GM21381 (cell line): Measurements from ENCODE around the gene CHDH.

ENCODE experiments used
- ATAC-seq: cut with Tn5 transposase; IDR thresholded peaks from one replicate; pipeline ENCODE4 v1.9.1; 2021; ENCODE audit warnings: mild to moderate bottlenecking, moderate library complexity; ENCODE audit not compliant: unreplicated experiment

Gene CHDH

GRCh38 chr3:53794597-53794996, 51.6 kb downstream of the CHDH start:
- ATAC-seq = no peak

DNA sequence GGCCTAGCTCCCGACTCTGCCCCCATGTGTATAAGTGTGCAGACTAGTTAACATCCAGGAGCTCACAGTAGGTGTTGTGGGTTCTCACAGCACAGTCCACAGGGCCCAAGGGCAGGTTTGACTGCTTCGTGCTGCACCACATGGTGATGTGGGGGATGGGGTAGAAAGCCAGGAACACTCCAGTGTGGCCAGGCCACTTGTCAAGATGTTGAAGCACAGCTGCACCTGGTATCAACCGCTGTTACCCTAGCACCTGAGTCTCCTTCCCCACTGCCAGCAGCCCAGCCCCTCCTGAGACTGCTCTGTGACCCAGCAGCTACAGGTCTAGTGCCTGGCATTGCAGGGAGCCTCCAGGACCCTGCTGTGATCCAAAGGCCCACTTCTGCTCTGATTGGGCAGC, 53.4 kb downstream of the CHDH start:
- no peak for ATAC-seq

DNA sequence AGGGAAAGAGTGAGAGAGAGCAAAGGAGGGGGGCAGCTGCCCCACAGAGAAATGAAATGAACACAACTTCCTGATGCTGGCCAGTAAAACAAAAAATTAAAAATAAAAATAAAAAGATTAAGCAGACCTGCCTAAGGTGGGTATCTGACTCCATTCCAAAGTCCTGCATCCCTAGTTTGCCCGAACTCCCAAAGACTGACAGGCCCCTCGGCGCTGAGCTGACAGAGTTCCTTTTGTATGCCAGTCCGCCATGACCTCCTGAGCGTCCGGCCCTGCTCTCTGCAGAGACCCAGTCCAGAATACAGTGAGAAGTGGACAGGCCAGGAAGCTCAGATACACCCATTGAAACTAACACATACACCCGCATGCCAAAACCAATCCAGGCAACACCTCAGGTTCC, 54.9 kb downstream of the CHDH start:
- ATAC-seq = no peak

DNA sequence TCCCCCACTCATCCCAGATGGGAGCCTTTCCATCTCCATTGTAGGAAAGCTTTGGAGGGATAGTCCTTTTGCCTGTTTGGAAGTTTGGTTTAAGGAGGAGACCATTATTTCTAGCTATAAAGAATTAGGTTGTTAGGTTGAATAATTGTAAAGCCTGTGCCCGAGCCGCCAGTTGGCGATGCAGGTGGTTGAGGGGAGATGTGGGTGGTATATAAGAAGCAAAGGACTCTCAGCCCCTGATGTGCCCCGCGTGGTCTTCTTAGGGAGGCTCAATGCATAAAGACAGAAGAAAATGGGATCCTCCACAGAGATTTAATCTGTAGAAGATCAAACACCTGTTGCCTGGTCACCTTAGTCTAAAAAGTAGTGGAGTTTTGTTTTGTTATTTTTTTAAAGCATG, 55.7 kb downstream of the CHDH start:
- ATAC-seq = no peak

DNA sequence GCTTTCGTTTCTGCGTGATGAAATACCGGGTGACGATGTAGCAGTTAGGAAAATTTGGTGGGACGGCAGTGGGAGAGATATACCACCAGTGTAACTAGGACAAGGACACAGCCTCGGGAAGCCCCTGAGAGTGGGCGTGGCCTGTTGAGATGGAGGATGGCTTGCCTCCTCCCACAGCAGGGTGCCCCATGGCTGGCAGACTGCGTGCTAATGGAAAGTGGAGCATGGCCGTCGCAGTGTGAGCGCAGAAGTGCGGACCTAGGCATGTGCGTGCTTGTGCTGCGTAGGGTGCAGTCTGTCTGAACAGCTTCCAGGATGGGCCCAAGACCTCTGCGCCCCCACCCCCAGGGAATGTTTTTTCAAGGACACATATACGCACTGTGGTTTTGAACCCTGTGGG, 56.8 kb downstream of the CHDH start:
- ATAC-seq = no peak

GRCh38 chr3:53788038-53788437, 58.2 kb downstream of the CHDH start:
- no peak for ATAC-seq

GRCh38 chr3:53787016-53787415, 59.2 kb downstream of the CHDH start:
- ATAC-seq = no peak

DNA sequence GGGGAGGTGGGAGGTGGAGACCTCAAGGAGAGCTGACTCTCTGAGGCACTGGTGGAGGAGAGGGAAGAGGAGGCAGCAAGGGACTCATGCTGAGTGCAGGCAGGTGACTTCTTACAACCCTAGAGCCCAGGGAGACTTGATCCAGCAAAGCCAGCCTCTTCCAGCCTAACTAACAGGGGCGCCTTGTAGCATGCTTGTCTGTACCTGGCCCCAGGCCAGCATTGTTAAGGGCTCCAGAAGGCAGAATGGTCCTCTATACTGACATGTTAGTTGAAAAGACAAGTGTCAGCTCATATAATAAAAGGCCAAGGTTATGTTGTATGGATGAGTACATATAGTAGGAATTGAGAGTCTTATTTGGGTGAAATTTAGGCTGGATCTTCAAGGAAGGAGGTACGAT, 65.4 kb downstream of the CHDH start:
- no peak for ATAC-seq

- ATAC-seq = no peak
Measured at GRCh38 chr3:53780171-53780570, 66.0 kb downstream of the CHDH start.

DNA sequence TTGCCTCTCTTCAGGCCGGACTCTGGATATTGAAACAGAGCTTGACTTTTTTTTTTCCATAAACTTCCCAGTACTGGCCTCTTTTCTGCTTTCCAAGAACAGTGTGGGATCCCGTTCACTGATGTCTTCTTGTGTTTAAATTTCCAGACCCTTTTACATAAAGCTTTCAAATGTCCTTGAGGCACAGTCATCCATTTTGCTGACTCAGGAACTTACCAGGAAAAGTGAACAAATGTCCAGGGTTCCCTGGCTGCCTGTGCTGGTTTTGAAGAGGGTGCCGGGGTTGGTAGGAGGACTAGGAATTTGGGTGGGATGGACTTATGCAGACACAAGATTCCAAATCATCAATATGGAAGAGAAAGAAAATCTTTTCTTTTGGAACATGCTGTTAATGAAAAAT, 68.1 kb downstream of the CHDH start:
- no peak for ATAC-seq

GRCh38 chr3:53777468-53777867, 68.8 kb downstream of the CHDH start:
- no peak for ATAC-seq

GRCh38 chr3:53776494-53777101, 69.6 kb downstream of the CHDH start:
- ATAC-seq = no peak

GRCh38 chr3:53775834-53776251, 70.4 kb downstream of the CHDH start:
- no peak for ATAC-seq

DNA sequence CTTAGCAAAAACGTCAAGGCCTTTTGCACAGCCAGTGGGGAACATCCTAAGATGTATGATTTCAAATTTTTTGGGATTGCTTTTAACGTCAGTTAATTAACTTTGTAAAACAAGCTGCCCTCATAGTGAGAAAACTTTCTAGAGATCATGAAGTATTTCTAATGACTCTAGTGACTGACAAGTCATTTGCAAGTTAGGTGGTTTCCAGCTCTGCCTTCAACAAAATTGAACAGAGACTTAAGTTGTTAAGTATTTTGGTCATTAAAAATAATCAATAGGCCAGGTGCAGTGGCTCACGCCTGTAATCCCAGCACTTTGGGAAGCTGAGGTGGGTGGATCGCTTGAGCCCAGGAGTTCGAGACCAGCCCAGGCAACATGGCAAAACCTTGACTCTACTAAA, 71.2 kb downstream of the CHDH start:
- ATAC-seq = no peak

- no peak for ATAC-seq
Measured at GRCh38 chr3:53774414-53774813, 71.8 kb downstream of the CHDH start.

DNA sequence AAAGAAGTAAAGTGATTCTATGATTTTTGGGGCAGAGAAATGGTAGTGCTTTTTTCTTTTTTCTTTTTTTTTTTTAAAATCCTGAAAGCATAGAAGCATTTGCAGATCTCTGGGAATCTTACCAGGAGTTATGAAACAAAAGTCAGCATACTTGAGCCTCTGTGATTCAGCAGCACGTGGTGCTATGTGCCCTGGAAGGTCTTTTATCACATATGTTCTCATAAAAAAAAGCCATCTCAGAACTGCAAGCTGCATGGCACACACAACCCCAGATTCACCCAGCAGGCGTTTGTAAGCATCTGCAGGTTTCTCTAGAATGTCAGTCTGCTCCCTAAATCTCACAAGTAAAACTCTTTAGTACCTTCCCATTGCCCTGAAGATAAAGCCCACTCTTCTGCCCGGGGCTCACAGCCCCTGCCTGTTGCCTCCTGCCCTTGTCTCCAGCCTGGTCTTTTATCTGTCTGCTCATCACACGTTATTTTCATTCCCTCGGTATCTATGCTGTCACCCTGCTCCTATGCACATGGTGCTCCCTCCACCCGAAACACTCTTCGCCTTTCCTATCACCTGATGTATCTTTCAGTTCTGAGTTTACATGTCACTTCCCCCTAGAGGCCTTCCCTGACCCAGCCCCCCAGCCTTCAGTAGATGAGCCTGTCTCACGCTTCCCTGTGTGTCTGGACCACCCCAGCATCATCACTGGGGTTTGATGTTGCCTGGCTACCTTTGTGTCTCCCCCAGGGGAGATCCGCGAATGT, 72.4 kb downstream of the CHDH start:
- peak; percentile 72 for ATAC-seq

DNA sequence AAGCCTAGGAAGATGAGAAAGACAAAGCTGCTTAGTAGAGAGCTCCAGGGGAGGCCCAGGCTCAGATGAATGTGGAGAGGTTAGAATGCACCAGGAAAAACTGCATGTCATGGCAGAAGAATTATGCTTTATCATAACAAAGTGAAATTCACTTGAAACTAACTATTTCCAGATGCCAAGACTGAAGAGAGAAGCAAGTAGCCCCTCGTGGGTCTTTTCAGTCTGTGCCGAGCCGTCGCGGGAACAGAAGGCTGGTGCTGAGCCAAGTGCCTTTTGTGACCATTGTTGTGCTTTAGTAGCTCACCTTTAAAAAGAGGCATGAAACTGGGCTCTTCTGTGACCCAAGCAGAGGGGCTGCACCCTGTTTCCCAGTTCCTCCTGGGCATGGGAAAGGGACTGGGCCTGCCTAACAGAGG, 73.2 kb downstream of the CHDH start:
- ATAC-seq = no peak

DNA sequence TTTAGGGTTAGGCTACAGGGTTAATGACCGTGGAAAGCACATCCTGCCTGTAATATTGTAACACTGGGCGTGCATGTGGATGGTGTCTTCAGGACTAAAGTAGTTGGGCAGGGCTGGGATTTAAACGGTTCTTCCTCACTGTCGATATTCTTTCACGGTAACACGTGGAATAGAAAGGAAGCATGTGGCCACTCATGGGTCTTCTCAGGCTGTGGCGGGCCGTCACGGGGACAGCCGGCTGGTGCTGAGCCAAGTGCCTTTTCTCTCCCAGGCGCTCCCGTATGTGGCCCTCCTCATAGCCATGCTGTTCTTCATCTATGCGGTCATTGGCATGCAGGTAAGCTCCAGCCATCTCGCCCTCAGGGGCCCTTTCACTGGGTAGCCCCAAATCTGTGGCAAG, 73.7 kb downstream of the CHDH start:
- ATAC-seq = no peak

GRCh38 chr3:53768478-53769459, 77.5 kb downstream of the CHDH start:
- no peak for ATAC-seq

GRCh38 chr3:53766706-53767105, 79.5 kb downstream of the CHDH start:
- no peak for ATAC-seq

DNA sequence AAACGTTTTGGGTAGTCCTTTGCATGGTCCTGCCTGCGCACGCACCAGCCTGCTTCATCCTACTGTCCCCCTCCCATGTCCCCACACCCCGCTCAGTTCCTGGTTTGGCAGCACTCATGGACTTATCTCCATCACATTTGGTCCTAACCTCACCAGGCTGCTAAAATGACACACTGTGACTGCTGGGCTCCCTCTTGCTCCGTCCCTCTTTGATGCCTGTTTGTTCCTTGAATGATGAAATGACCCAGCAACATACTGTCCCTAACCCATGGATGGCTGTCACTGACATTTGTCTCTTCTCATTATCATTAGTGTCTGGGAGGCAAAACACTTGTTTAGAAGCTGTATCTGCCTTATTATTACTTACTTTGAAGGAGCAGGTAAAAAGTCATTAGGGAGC, 80.5 kb downstream of the CHDH start:
- ATAC-seq = no peak
